Stimulated activated naive B cell treated with anti-CD40 and anti-IgM and Interleukin-4, amounts not matched to agents 10 μg/mL and 1 μg/mL and 100 μg/mL, for 72 hours (primary cell): ENCODE measurements around the gene PTPRN2.

Source experiments
- ATAC-seq, 2 donors: fragments of 150-1000 bp; cut with Tn5 transposase; replicated peaks; 2 replicates each; pipeline ENCODE4 v1.10.0; 2021; ENCODE audit warnings: moderate library complexity in 1 of 2
- DNase-seq: peaks from one replicate; pipeline ENCODE4 v3.0.0; 2021
- H3K27ac Mint-ChIP-seq: one replicate; pipeline ENCODE4 v1.8.0; 2022; ENCODE audit warnings: mild to moderate bottlenecking, mixed read lengths
- H3K27me3 Mint-ChIP-seq, 2 donors: one replicate each; pipeline ENCODE4 v1.8.0; 2022; ENCODE audit warnings: mixed read lengths in 2 of 2
- H3K36me3 Mint-ChIP-seq, 2 donors: one replicate each; pipeline ENCODE4 v1.8.0; 2022; ENCODE audit warnings: mixed read lengths in 2 of 2, mild to moderate bottlenecking in 1 of 2
- H3K4me1 Mint-ChIP-seq, 2 donors: one replicate each; pipeline ENCODE4 v1.8.0; 2022; ENCODE audit warnings: mixed read lengths in 2 of 2, mild to moderate bottlenecking in 1 of 2
- H3K4me3 Mint-ChIP-seq, 2 donors: one replicate each; pipeline ENCODE4 v1.8.0; 2022; ENCODE audit warnings: mild to moderate bottlenecking in 2 of 2, mixed read lengths in 2 of 2, moderate library complexity in 1 of 2
- H3K9me3 Mint-ChIP-seq, 2 donors: one replicate each; pipeline ENCODE4 v1.8.0; 2022; ENCODE audit warnings: mixed read lengths in 2 of 2, mild to moderate bottlenecking in 1 of 2

PTPRN2 gene

GRCh38 chr7:157634401-157635147 lies 953.0 kb downstream of the PTPRN2 start:
- Mint-ChIP-seq H3K4me1 (no peaks in the 10 kb centered on the region), H3K9me3 (peaks cover 5% of the 10 kb centered on the region in 2 donors), H3K4me3 (no peak overlapping the region), H3K27me3 (peaks cover 26 to 30% of the 10 kb centered on the region in 2 donors), H3K27ac (no peak overlapping the region), H3K36me3 (no peaks in the 10 kb centered on the region)
- ATAC-seq (no peak), DNase-seq (no peak)

DNA sequence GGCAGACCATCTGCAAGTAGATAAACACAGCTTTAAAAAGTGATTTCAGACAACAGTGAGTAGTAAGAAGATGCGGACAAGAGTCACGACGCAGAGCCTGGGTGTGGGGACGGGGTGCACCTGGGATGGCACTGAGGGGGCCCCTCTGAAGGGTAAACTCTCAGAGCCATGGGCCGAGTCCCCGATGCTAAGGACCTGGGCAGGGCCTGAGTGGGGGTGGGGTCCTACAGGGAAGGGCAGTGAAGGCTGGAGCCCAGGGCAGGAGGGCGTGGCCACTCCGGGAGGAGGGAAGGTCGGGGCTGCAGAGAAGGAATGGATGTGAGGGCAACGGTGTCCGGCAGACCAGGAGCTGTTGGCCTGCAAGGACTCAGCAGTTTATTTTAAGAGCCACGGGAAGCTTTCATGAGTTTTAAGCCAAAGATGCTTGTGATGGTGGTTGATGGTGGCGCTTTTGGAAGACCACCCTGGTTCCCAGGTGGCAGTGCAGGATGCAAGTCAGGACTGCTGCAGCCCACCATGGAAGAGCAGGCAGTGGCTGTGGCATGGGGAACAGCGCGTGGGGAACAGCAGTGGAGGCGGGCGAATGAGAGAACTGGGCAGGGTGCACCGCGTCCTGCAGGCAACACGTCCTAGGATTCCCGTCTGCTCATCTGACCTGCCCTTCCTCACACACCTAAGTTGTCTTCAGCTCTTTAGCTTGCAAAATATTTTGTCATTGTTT lies 954.0 kb downstream of the PTPRN2 start:
- no peak overlapping the region for H3K4me3 Mint-ChIP-seq
- peaks cover 22 to 34% of the 10 kb centered on the region in 2 donors for H3K27me3 Mint-ChIP-seq
- H3K9me3 Mint-ChIP-seq: no peaks in the 10 kb centered on the region
- no peak for DNase-seq
- no peaks in the 10 kb centered on the region for H3K4me1 Mint-ChIP-seq
- H3K36me3 Mint-ChIP-seq: no peaks in the 10 kb centered on the region
- ATAC-seq: no peak
- H3K27ac Mint-ChIP-seq: no peak overlapping the region

GRCh38 chr7:157630301-157630853 lies 957.2 kb downstream of the PTPRN2 start:
- no peak for ATAC-seq
- Mint-ChIP-seq H3K27me3 (peaks cover 42 to 52% of the 10 kb centered on the region in 2 donors), H3K9me3 (no peaks in the 10 kb centered on the region), H3K4me3 (no peak overlapping the region), H3K4me1 (peaks cover 0 to 4% of the 10 kb centered on the region in 2 donors), H3K36me3 (no peaks in the 10 kb centered on the region), H3K27ac (no peak overlapping the region)
- no peak for DNase-seq

- H3K27me3 Mint-ChIP-seq: peaks cover 38 to 41% of the 10 kb centered on the region in 2 donors
- DNase-seq (no peak), ATAC-seq (no peak)
- H3K27ac Mint-ChIP-seq: no peak overlapping the region
- no peak overlapping the region for H3K4me3 Mint-ChIP-seq
- H3K4me1 Mint-ChIP-seq: peaks cover 0 to 4% of the 10 kb centered on the region in 2 donors
- H3K9me3 Mint-ChIP-seq: no peaks in the 10 kb centered on the region
- no peaks in the 10 kb centered on the region for H3K36me3 Mint-ChIP-seq
These were observed 959.2 kb downstream of the PTPRN2 start for GRCh38 chr7:157628456-157628855.

DNA sequence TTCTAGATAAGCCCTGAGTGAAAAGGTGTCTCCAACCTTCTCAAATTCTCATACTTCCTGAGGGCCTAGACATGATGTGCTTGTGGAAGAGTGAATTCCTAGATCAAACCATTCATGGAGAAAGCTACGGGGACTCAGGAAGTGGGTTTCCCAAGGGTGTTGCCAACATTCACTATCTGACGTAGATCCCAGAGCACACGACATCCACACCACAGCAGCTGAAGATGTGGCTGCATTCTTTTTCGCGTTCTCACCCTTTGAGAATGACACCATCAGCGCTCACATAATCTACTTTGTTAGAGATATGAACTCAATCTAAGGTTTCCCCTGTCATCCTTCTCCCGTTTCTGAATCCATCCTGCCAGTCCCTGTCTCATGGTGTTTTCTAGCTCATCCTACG lies 960.0 kb downstream of the PTPRN2 start:
- no peak overlapping the region for H3K27ac Mint-ChIP-seq
- no peak overlapping the region for H3K4me3 Mint-ChIP-seq
- ATAC-seq (no peak), DNase-seq (no peak)
- H3K9me3 Mint-ChIP-seq: no peaks in the 10 kb centered on the region
- no peaks in the 10 kb centered on the region for H3K36me3 Mint-ChIP-seq
- H3K4me1 Mint-ChIP-seq: peaks cover 0 to 4% of the 10 kb centered on the region in 2 donors
- H3K27me3 Mint-ChIP-seq: peaks cover 35 to 37% of the 10 kb centered on the region in 2 donors

DNA sequence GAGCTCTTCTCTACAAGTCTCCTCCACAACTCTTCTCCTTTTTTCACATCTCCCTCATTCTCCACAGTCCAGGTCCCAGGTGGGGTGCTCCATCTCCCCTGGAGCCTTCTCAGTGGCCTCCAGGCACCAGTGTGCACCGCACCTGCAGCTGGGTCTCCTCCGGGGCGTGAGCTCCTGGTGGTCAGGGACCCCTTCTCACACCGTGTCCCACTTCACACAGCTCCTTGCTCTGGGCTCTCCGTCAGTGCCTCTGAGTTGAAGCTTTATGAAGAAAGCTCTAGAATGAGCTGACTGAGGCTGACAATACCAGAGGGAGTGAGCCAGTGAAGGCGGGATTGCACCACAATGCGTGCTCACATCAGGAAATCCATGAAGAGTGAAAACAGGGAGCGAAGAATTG lies 960.6 kb downstream of the PTPRN2 start:
- Mint-ChIP-seq H3K27me3 (peaks cover 39 to 41% of the 10 kb centered on the region in 2 donors), H3K27ac (no peak overlapping the region), H3K4me1 (peaks cover 0 to 4% of the 10 kb centered on the region in 2 donors), H3K9me3 (no peaks in the 10 kb centered on the region), H3K4me3 (no peak overlapping the region), H3K36me3 (no peaks in the 10 kb centered on the region)
- ATAC-seq (no peak), DNase-seq (no peak)

- Mint-ChIP-seq H3K4me1 (peaks cover 0 to 4% of the 10 kb centered on the region in 2 donors), H3K36me3 (no peaks in the 10 kb centered on the region), H3K4me3 (no peak overlapping the region), H3K9me3 (no peaks in the 10 kb centered on the region), H3K27me3 (peaks cover 40 to 41% of the 10 kb centered on the region in 2 donors), H3K27ac (no peak overlapping the region)
- DNase-seq (no peak), ATAC-seq (peak; percentile 49 to 60)
These were observed 961.5 kb downstream of the PTPRN2 start for GRCh38 chr7:157625973-157626742.

DNA sequence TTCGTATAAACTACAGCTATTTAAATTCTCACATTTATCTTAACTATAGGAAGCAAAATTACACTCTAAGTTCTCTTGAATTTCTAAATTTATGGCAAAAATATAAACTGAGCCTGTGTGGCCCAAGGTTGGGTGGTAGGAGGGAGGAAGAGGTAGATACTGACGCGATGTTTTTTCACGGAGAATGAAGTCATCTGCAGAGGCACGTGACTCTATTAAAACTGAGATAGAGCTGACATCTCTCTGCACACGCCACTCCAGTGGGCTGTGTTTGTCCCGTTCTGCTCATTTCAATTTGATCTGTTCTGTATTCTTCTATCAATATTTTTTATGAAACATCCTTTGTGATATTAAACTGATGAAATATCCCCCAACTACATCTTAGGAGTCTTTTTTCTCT lies 964.1 kb downstream of the PTPRN2 start:
- Mint-ChIP-seq H3K4me1 (peaks cover 0 to 4% of the 10 kb centered on the region in 2 donors), H3K9me3 (no peaks in the 10 kb centered on the region), H3K4me3 (no peak overlapping the region), H3K27me3 (peaks cover 36 to 38% of the 10 kb centered on the region in 2 donors), H3K36me3 (no peaks in the 10 kb centered on the region), H3K27ac (no peak overlapping the region)
- DNase-seq (no peak), ATAC-seq (no peak)

DNA sequence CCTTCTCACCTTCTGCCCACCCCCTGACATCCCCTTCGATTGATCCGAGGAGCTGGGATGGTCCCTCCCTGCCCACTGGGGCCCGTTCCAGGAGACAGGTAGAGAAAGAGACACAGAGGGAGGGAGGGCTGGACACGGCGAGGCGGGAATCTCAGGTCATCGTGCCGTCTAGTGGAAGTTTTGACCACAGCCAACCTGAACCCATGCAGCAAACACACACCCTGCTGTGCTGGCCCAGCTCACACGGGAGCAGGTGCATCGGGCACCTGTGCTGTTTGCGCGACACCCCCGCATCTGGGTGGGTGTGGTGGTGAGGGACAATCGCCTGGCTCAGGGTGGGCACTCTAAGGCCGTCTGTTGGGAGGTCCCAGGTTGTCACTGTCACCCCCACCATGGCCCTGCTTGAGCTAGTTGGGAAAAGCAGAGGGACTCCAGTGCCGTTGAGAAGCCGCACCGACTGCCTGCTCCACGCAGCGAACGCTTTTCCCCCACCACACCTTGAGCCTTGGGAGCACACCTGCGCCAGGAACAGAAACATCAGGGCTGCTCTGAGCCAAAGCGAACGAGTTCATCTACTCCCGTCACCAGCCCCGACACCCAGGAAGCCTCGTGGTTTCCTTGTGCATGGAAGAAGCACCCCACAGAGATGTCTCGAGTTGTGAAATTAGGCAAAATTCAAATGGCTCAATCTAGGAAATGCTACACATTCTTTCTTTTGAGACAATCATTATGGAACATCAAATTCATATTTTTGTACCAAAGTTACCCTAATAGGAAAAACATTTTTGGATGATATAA lies 965.0 kb downstream of the PTPRN2 start:
- peaks cover 0 to 4% of the 10 kb centered on the region in 2 donors for H3K4me1 Mint-ChIP-seq
- H3K4me3 Mint-ChIP-seq: no peak overlapping the region
- peaks cover 27 to 31% of the 10 kb centered on the region in 2 donors for H3K27me3 Mint-ChIP-seq
- DNase-seq (no peak), ATAC-seq (no peak)
- H3K36me3 Mint-ChIP-seq: no peaks in the 10 kb centered on the region
- no peak overlapping the region for H3K27ac Mint-ChIP-seq
- no peaks in the 10 kb centered on the region for H3K9me3 Mint-ChIP-seq

DNA sequence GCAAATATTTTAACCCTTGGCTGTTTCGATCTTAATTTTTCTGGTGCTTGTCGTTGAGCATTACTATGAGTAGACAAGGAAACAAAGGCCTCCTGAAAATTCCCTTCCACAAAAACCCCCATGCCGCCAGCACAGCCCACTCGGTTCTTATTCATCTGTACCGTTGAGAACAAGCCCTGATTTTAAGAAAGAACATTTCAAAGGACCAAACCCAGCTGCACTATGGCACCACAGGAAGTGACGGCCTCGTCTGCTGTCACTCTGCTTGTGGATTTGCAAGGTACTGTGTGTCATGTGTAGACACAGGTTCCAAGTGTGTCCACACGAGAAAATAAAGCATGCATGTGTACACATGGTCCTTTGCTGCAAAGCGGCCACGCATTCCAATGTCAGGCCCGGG lies 965.6 kb downstream of the PTPRN2 start:
- ATAC-seq (no peak), DNase-seq (no peak)
- Mint-ChIP-seq H3K4me1 (peaks cover 0 to 3% of the 10 kb centered on the region in 2 donors), H3K27me3 (peaks cover 21 to 28% of the 10 kb centered on the region in 2 donors), H3K27ac (no peak overlapping the region), H3K4me3 (no peak overlapping the region), H3K36me3 (no peaks in the 10 kb centered on the region), H3K9me3 (no peaks in the 10 kb centered on the region)

GRCh38 chr7:157621131-157621681 lies 966.4 kb downstream of the PTPRN2 start:
- Mint-ChIP-seq H3K36me3 (no peaks in the 10 kb centered on the region), H3K27me3 (peaks cover 17 to 22% of the 10 kb centered on the region in 2 donors), H3K4me1 (peaks cover 0 to under 1% of the 10 kb centered on the region in 2 donors), H3K4me3 (no peak overlapping the region), H3K9me3 (no peaks in the 10 kb centered on the region), H3K27ac (no peak overlapping the region)
- DNase-seq (no peak), ATAC-seq (no peak)

- Mint-ChIP-seq H3K27me3 (peaks cover 17 to 21% of the 10 kb centered on the region in 2 donors), H3K9me3 (no peaks in the 10 kb centered on the region), H3K36me3 (no peaks in the 10 kb centered on the region), H3K4me1 (no peaks in the 10 kb centered on the region), H3K4me3 (no peak overlapping the region), H3K27ac (no peak overlapping the region)
- DNase-seq (no peak), ATAC-seq (no peak)
These were observed 967.0 kb downstream of the PTPRN2 start for GRCh38 chr7:157620616-157621015.

DNA sequence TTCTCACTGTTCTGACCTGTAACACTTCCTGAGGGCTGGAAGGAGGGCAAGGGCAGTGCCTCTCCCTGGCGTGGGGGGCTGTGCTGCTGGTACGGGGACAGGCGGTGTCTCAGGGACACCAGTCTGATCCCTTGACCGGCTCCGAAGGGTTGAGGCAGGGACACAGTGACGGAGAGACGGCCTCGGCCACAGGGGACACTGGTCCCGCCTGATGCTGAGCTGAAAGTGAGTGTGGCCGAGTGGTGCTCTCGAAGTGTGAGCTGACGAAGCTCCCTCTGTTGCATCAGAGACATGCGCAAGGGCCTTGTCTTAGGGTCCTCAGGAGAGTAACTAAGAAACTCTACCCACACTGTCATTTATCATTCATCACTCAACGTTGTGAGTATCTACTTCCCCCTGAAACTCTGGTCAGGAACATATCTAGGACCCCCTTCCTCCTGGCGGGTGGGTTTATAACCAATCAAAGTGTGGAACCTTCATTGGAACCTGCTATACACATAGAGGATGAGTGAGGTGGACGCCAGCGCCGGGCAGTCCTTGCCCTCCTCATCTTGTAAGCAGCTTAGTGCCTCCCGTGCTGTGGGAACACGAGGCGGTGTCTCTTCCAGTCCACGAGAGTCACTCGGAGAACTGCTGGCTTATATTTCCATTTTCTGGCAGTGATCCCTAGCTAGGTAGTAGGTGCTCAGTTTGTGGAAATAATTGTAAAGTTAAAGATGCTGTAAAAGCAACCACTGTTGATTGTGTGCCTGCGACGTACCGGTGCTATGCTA lies 967.7 kb downstream of the PTPRN2 start:
- no peak overlapping the region for H3K4me3 Mint-ChIP-seq
- no peak overlapping the region for H3K27ac Mint-ChIP-seq

More for the DNA sequence above, 967.7 kb downstream of the PTPRN2 start:
- H3K27me3 Mint-ChIP-seq: peaks cover 17 to 21% of the 10 kb centered on the region in 2 donors
- no peaks in the 10 kb centered on the region for H3K36me3 Mint-ChIP-seq
- peaks cover 0 to 2% of the 10 kb centered on the region in 2 donors for H3K9me3 Mint-ChIP-seq
- H3K4me1 Mint-ChIP-seq: no peaks in the 10 kb centered on the region
- DNase-seq: no peak
- ATAC-seq: no peak
